ENCODE results near the gene GZMM. TPM values are rescaled to one million over a fixed set of nuclear protein-coding genes. Genes with fewer than 3 reads are reported as not detected.

GZMM gene
- total and polyA plus RNA-seq, 2 of the 13 experiments (the other 11 are each of a cell fraction or from before 2014, with no cell fraction given) = 0.07 TPM; not detected in 1

GRCh38 chr19:591099-591958 lies 47.5 kb downstream of the GZMM start (continued):
- TF ChIP-seq SIN3A (IDR thresholded peaks at IDR 0.05; ENCODE audit: borderline replicate concordance, low read depth, low read length) (peak; percentile 32; the same call in 1 of the 2 replicates), THRA (CRISPR knock-in tag; IDR thresholded peaks at IDR 0.05; ENCODE audit: borderline replicate concordance) (peak; percentile 53), ZNF414 (CRISPR knock-in tag; IDR thresholded peaks at IDR 0.05) (no peak), ELF3 (CRISPR knock-in tag; IDR thresholded peaks at IDR 0.05) (peak; percentile 43; the same call in 1 of the 2 replicates), ZSCAN29 (CRISPR knock-in tag; conservative IDR thresholded peaks at IDR 0.05) (no peak), PTBP1 (IDR thresholded peaks at IDR 0.05; ENCODE audit: low read depth, low read length, poor library complexity, severe bottlenecking) (no peak), ZNF713 (CRISPR knock-in tag; IDR thresholded peaks at IDR 0.05) (no peak), ZNF777 (CRISPR knock-in tag; IDR thresholded peaks at IDR 0.05) (peak; percentile 43; the same call in 1 of the 2 replicates), KLF13 (CRISPR knock-in tag; IDR thresholded peaks at IDR 0.05) (no peak), ZNF331 (CRISPR knock-in tag; IDR thresholded peaks at IDR 0.05) (peak; percentile 80), ELF4 (CRISPR knock-in tag; IDR thresholded peaks at IDR 0.05; ENCODE audit: borderline replicate concordance) (no peak), ZNF879 (CRISPR knock-in tag; IDR thresholded peaks at IDR 0.05) (0 out of 2 replicates have a peak, but pooled peaks have one; percentile 78), POLR2AphosphoS5 (IDR thresholded peaks at IDR 0.05; ENCODE audit: low read depth, low read length) (no peak), ZNF816 (CRISPR knock-in tag; IDR thresholded peaks at IDR 0.05; ENCODE audit: borderline replicate concordance) (no peak), ZBTB44 (CRISPR knock-in tag; IDR thresholded peaks at IDR 0.05) (peak; percentile 94; the same call in 1 of the 2 replicates), ZNF496 (CRISPR knock-in tag; IDR thresholded peaks at IDR 0.05; ENCODE audit: insufficient replicate concordance) (no peak), NR0B2 (CRISPR knock-in tag; IDR thresholded peaks at IDR 0.05) (no peak), ZNF782 (CRISPR knock-in tag; IDR thresholded peaks at IDR 0.05; ENCODE audit: borderline replicate concordance) (no peak), ZFAT (CRISPR knock-in tag; conservative IDR thresholded peaks at IDR 0.05) (no peak), ZNF431 (CRISPR knock-in tag; IDR thresholded peaks at IDR 0.05; ENCODE audit: borderline replicate concordance, low read depth) (no peak), HINFP (CRISPR knock-in tag; IDR thresholded peaks at IDR 0.05; ENCODE audit: low read depth) (peak; percentile 31; the same call in 1 of the 2 replicates), CREB1 (IDR thresholded peaks at IDR 0.05) (no peak), CREB1 (CRISPR knock-in tag; IDR thresholded peaks at IDR 0.05) (no peak), SMAD3 (CRISPR knock-in tag; IDR thresholded peaks at IDR 0.05) (peak; percentile 71; the same call in 1 of the 2 replicates)

Measured in HepG2 (cell line).